Activated T-helper 17 cell treated with anti-CD3 and anti-CD28 coated beads, Interleukin-2, amount 50 U/mL, for 72 hours (primary cell): ENCODE measurements around the gene ZNF350. TPM values are rescaled to one million over a fixed set of nuclear protein-coding genes. Genes with fewer than 3 reads are reported as not detected.
"Not testable (repeated sequence)": the region's sequence is repeated elsewhere in the genome, so short reads cannot be mapped to it uniquely, and the experiment has no call there.

Source experiments
- ATAC-seq: fragments of 150-1000 bp; cut with Tn5 transposase; replicated peaks from 2 replicates; pipeline ENCODE4 v1.10.0; 2021; ENCODE audit warnings: mild to moderate bottlenecking, moderate library complexity
- H3K27ac Mint-ChIP-seq: one replicate; pipeline ENCODE4 v1.8.0; 2022; ENCODE audit warnings: mixed read lengths
- H3K27me3 Mint-ChIP-seq: one replicate; pipeline ENCODE4 v1.8.0; 2022; ENCODE audit warnings: mixed read lengths
- H3K36me3 Mint-ChIP-seq: one replicate; pipeline ENCODE4 v1.8.0; 2022; ENCODE audit warnings: low read depth, mild to moderate bottlenecking, mixed read lengths
- H3K4me1 Mint-ChIP-seq: one replicate; pipeline ENCODE4 v1.8.0; 2022; ENCODE audit warnings: mixed read lengths
- H3K4me3 Mint-ChIP-seq: one replicate; pipeline ENCODE4 v1.8.0; 2022; ENCODE audit warnings: mild to moderate bottlenecking, mixed read lengths
- H3K9me3 Mint-ChIP-seq: one replicate; pipeline ENCODE4 v1.8.0; 2022; ENCODE audit warnings: mixed read lengths
- total RNA-seq, 2 donors: library from RNA; stranded (reverse); gene quantifications; one replicate each; pipeline ENCODE4 v1.2.3, GENCODE V29; 2022

ZNF350 gene
- total RNA-seq, 2 donors from 2014 or later, result 6.2 to 12.8 TPM

DNA sequence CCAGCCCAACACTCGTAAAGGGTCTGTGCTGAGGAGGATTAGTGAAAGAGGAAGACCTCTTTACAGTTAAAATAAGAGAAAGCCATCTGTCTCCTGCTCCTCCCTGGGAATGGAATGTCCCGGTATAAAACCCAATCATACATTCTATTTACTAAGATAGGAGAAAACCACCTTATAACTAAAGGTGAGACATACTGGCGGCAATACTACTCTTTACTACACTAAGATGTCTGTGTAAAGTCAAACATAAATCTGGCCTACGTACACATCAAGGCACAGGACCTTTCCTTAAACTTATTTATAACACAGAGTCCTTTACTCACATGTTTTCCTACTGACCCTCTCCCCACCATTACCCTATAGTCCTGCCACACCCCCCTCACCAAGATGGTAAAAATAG, 3.3 kb downstream of the ZNF350 start:
- no peak for ATAC-seq
- Mint-ChIP-seq H3K9me3 (peaks cover 29% of the 10 kb centered on the region), H3K4me1 (peaks cover 6% of the 10 kb centered on the region), H3K27me3 (no peaks in the 10 kb centered on the region), H3K27ac (no peak overlapping the region), H3K36me3 (peaks cover 69% of the 10 kb centered on the region), H3K4me3 (no peak overlapping the region)

DNA sequence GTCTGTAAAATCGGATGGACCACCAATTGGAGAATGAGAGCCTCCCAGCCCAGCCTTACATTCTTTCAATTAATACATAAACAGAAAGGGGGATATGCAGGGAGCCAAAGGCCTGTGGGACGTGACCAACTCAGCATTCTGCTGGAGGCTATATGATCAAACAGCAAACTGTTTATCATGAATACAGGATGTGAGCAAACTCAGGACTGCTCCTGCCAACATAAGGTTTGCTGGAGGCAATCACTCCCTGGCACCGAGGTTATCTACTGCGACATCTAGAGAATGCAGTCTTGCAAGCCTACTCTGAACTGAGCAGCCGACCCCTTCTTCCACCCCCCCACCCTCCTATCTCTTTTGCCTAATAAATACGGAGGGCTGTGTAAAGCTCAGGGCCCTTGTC, 5.7 kb downstream of the ZNF350 start:
- H3K4me1 Mint-ChIP-seq, H3K27ac Mint-ChIP-seq, H3K27me3 Mint-ChIP-seq, H3K4me3 Mint-ChIP-seq, ATAC-seq: not testable (repeated sequence)
- Mint-ChIP-seq H3K36me3 (peaks cover 84% of the 10 kb centered on the region), H3K9me3 (peaks cover 23% of the 10 kb centered on the region)

- Mint-ChIP-seq H3K27me3 (no peaks in the 10 kb centered on the region), H3K4me1 (no peaks in the 10 kb centered on the region), H3K27ac (no peak overlapping the region), H3K36me3 (peaks cover 85% of the 10 kb centered on the region), H3K4me3 (no peak overlapping the region), H3K9me3 (peaks cover 23% of the 10 kb centered on the region)
- ATAC-seq, result no peak
Measured at GRCh38 chr19:51980116-51980736, 6.4 kb downstream of the ZNF350 start.

DNA sequence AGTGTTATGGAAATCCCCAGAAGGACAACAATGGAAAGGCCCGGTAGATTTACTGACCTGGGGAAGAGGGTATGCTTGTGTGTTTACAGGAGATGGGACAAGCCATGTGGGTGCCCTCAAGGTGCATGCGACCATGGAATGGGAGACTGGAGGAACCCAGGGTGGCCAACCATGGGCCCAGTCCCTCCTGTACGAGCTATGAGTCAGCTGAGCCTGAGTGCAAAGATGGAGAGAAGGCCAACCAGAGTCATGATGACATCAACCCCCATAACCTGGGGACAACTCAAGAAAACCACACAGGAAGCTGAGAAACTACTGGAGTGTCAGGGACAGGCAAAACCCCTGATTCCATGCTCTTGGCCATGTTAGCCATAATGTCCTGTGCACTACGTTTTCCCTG, 7.8 kb downstream of the ZNF350 start:
- Mint-ChIP-seq H3K27me3 (no peaks in the 10 kb centered on the region), H3K36me3 (peaks cover 93% of the 10 kb centered on the region), H3K9me3 (peaks cover 23% of the 10 kb centered on the region), H3K27ac (no peak overlapping the region), H3K4me3 (no peak overlapping the region), H3K4me1 (no peaks in the 10 kb centered on the region)
- no peak for ATAC-seq

DNA sequence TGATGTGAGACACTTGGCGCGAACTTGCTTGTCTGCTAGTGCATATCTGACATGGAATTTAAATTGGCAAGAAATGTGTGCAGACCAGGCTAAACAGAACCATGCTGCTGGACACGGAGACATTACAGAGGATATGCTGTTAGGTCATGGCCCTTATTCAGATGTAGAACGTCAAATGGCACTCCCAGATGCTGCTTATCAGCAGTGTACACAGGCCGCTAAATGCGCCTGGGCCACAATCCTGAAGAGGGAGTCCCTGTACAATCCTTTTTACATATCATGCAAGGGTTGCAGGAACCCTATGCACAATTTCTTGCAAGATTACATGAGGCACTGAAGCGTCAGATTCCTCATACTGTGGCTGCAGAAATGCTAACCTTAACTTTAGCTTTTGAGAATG, 9.3 kb downstream of the ZNF350 start:
- peaks cover 20% of the 10 kb centered on the region for H3K9me3 Mint-ChIP-seq
- no peak overlapping the region for H3K4me3 Mint-ChIP-seq
- no peaks in the 10 kb centered on the region for H3K27me3 Mint-ChIP-seq
- no peak for ATAC-seq
- no peaks in the 10 kb centered on the region for H3K4me1 Mint-ChIP-seq
- H3K36me3 Mint-ChIP-seq, result peaks cover 93% of the 10 kb centered on the region
- no peak overlapping the region for H3K27ac Mint-ChIP-seq

DNA sequence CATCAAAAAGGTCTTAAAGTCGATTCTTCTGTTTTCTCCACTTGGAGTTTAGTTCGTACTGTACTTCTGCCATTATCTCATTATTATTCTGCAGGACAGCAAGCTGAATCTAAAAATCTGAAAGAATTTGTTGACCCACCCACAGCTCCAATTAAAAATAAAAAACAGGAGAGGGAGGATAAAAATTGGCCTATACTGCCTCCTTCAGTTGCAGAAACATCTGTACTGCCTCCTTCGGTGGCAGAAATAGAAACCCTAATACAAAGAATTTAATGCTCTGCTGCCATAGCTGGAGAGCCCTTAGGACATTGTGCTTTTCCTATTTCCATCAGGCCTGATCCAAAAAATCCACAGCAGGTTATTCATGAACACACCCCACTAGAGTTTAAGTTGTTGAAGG, 9.8 kb downstream of the ZNF350 start:
- peaks cover 94% of the 10 kb centered on the region for H3K36me3 Mint-ChIP-seq
- ATAC-seq, result no peak
- no peak overlapping the region for H3K4me3 Mint-ChIP-seq
- H3K9me3 Mint-ChIP-seq, result peaks cover 22% of the 10 kb centered on the region
- H3K27me3 Mint-ChIP-seq, result no peaks in the 10 kb centered on the region
- no peak overlapping the region for H3K27ac Mint-ChIP-seq
- no peaks in the 10 kb centered on the region for H3K4me1 Mint-ChIP-seq

GRCh38 chr19:51975787-51976186, 10.9 kb downstream of the ZNF350 start:
- peaks cover 94% of the 10 kb centered on the region for H3K36me3 Mint-ChIP-seq
- H3K27ac Mint-ChIP-seq, H3K4me3 Mint-ChIP-seq, H3K27me3 Mint-ChIP-seq, ATAC-seq, H3K4me1 Mint-ChIP-seq: not testable (repeated sequence)
- peaks cover 32% of the 10 kb centered on the region for H3K9me3 Mint-ChIP-seq

DNA sequence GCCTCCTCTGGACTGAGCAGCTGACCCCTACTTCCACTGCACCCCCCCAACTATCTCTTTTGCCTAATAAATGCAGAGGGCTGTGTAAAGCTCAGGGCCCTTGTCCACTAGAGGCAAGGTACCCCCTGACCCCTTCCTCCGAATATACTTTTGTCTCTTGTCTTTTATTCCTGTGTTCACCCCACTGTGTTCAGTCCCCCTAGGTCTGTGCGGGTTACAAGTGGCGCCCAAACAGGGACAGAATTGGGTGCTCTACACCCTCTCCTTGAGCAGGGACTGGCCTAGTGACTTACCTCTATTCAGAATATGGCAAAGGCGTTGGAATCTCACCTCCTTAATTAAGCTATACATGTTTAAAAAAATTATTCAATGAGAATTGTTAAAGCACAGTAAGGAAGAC, 15.0 kb downstream of the ZNF350 start:
- Mint-ChIP-seq H3K9me3 (peaks cover 35% of the 10 kb centered on the region), H3K27me3 (no peaks in the 10 kb centered on the region), H3K36me3 (peaks cover 89% of the 10 kb centered on the region), H3K4me1 (no peaks in the 10 kb centered on the region), H3K27ac (no peak overlapping the region), H3K4me3 (no peak overlapping the region)
- ATAC-seq, result no peak

- ATAC-seq, result no peak
- Mint-ChIP-seq H3K4me3 (no peak overlapping the region), H3K27me3 (no peaks in the 10 kb centered on the region), H3K27ac (no peak overlapping the region), H3K36me3 (peaks cover 90% of the 10 kb centered on the region), H3K4me1 (no peaks in the 10 kb centered on the region), H3K9me3 (peaks cover 32% of the 10 kb centered on the region)
Measured at GRCh38 chr19:51970718-51971117, 15.9 kb downstream of the ZNF350 start.

DNA sequence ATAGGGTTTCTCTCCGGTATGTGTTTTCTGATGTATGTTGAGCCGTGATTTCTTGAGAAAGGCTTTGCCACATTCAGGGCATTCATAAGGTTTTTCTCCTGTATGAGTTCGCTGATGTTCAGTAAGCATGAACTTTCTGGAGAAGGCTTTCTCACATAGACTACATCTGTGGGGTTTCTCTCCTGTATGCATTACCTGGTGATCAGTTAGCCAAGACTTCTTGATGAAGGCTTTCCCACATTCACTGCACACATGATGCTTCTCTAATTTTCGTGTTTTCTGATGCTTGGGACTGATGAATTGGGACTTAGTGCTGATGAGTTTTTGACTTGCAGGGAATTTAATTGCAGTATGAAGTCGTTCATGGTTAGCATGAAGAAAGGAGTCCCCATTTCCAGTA, 21.1 kb downstream of the ZNF350 start:
- Mint-ChIP-seq H3K27me3 (no peaks in the 10 kb centered on the region), H3K4me1 (no peaks in the 10 kb centered on the region), H3K27ac (no peak overlapping the region), H3K36me3 (peaks cover 64% of the 10 kb centered on the region), H3K9me3 (peaks cover 40% of the 10 kb centered on the region), H3K4me3 (no peak overlapping the region)
- ATAC-seq, result no peak

DNA sequence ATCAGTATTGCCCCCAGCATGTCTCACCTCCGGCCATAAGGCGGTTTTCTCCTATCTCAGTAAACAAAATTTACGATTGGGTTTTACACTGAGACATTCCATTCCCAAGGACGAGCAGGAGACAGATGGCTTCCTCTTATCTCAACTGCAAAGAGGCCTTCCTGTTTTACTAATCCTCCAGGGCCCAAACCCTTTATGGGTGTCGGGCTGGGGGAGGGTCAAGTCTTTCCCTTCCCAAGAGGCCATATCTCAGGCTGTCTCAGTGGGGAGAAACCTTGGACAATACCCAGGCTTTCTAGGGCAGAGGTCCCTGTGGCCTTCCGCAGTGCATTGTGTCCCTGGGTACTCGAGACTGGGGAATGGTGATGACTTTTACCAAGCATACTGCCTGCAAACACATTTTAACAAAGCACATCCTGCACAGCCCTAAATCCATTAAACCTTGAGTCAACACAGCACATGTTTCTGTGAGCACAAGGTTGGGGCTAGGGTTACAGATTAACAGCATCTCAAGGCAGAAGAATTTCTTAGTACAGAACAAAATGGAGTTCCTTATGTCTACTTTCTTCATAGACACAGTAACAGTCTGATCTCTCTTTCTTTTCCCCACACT, 25.9 kb downstream of the ZNF350 start:
- not testable (repeated sequence) for H3K4me1 Mint-ChIP-seq, H3K27ac Mint-ChIP-seq, H3K4me3 Mint-ChIP-seq, ATAC-seq, H3K27me3 Mint-ChIP-seq
- H3K36me3 Mint-ChIP-seq, result peaks cover 20% of the 10 kb centered on the region
- H3K9me3 Mint-ChIP-seq, result peaks cover 56% of the 10 kb centered on the region

- H3K4me1 Mint-ChIP-seq, result no peaks in the 10 kb centered on the region
- no peak overlapping the region for H3K27ac Mint-ChIP-seq
- H3K27me3 Mint-ChIP-seq, result no peaks in the 10 kb centered on the region
- H3K9me3 Mint-ChIP-seq, result peaks cover 52% of the 10 kb centered on the region
- H3K36me3 Mint-ChIP-seq, result peaks cover 11% of the 10 kb centered on the region
- no peak for ATAC-seq
- H3K4me3 Mint-ChIP-seq, result no peak overlapping the region
Measured at GRCh38 chr19:51959791-51960190, 26.8 kb downstream of the ZNF350 start.

- H3K4me1 Mint-ChIP-seq, H3K27me3 Mint-ChIP-seq, H3K36me3 Mint-ChIP-seq, H3K27ac Mint-ChIP-seq, H3K4me3 Mint-ChIP-seq, ATAC-seq: not testable (repeated sequence)
- peaks cover 47% of the 10 kb centered on the region for H3K9me3 Mint-ChIP-seq
Measured at GRCh38 chr19:51957846-51958245, 28.8 kb downstream of the ZNF350 start.

DNA sequence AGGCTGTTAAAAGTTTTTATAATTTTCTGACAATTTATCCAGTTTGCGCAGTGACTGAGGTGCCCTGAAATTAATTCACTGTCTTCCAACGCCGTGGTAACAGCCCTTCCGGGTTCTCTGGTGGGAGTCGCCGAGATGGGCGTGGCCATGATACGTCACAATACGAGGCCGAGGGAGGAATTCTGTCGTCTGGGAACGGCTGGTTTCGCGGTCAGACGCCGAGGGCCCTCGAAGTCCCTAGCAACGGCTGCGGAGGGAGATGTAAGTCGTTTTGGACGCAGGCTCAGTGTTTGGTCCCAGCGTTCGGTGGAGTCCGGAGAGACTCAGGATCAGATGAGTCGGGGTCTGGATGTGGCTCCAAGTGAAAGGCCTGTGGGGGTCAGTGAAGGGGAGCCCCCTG, 37.7 kb downstream of the ZNF350 start:
- no peak for ATAC-seq
- Mint-ChIP-seq H3K4me1 (no peaks in the 10 kb centered on the region), H3K27me3 (no peaks in the 10 kb centered on the region), H3K36me3 (peaks cover 17% of the 10 kb centered on the region), H3K9me3 (peaks cover 39% of the 10 kb centered on the region), H3K4me3 (no peak overlapping the region), H3K27ac (no peak overlapping the region)

GRCh38 chr19:51946602-51947001, 40.0 kb downstream of the ZNF350 start:
- Mint-ChIP-seq H3K27me3 (no peaks in the 10 kb centered on the region), H3K4me1 (no peaks in the 10 kb centered on the region), H3K36me3 (peaks cover 40% of the 10 kb centered on the region), H3K4me3 (no peak overlapping the region), H3K27ac (no peak overlapping the region), H3K9me3 (peaks cover 50% of the 10 kb centered on the region)
- ATAC-seq, result no peak
